Body of pancreas (tissue), 4 donors: Measurements from ENCODE around the gene WNK2. TPM values are rescaled to one million over a fixed set of nuclear protein-coding genes. Genes with fewer than 3 reads are reported as not detected.
"Not testable (repeated sequence)": the region's sequence is repeated elsewhere in the genome, so short reads cannot be mapped to it uniquely, and the experiment has no call there.

Source experiments
- ATAC-seq: fragments of 150-250 bp; one replicate; pipeline ENCODE4 v1.9.1; 2016
- DNase-seq, 4 donors: peaks; one replicate each; pipeline ENCODE4 v3.0.0-alpha.2; 2019
- H3K27ac ChIP-seq, 4 donors: fragments of 200-600 bp; sonication (generic); 1 replicate in 3 of 4; 2 replicates in 1 of 4; pipeline versions ENCODE4 v1.5.1 to v1.6.1; 2016 to 2019; ENCODE audit warnings: mild to moderate bottlenecking in 1 of 4, mixed read lengths in 1 of 4, moderate library complexity in 1 of 4
- H3K27me3 ChIP-seq, 2 donors: fragments of 200-600 bp; sonication (generic); one replicate each; pipeline ENCODE4 v1.6.0; 2016; ENCODE audit warnings: mild to moderate bottlenecking in 1 of 2
- H3K36me3 ChIP-seq, 2 donors: fragments of 200-600 bp; sonication (generic); replicated peaks in 1 of 2; 2 replicates each; pipeline ENCODE4 v1.5.1; 2016; ENCODE audit warnings: low read depth in 2 of 2; ENCODE audit not compliant: insufficient read depth in 1 of 2
- H3K4me1 ChIP-seq: fragments of 200-600 bp; sonication (generic); one replicate; pipeline ENCODE4 v1.6.0; 2016
- H3K4me3 ChIP-seq, 2 donors: fragments of 200-600 bp; sonication (generic); 1 replicate in 1 of 2; 2 replicates in 1 of 2; pipeline ENCODE4 v1.5.1; 2016 to 2019
- H3K9me3 ChIP-seq, 3 donors: fragments of 200-600 bp; sonication (generic); 1 replicate in 2 of 3; 2 replicates in 1 of 3; pipeline ENCODE4 v1.5.1; 2016
- POLR2A ChIP-seq, 3 donors: fragments of 450-650 bp; IDR thresholded peaks; one replicate each; pipeline ENCODE4 v1.6.1; 2016; ENCODE audit warnings: antibody characterized with exemption in 3 of 3, mild to moderate bottlenecking in 2 of 3
- WGBS, 2 donors: methylation state at CpG; one replicate each; pipeline ENCODE4 v1.1.5; 2017; 5-methylcytosine and 5-hydroxymethylcytosine counted together
- intact Hi-C: fragments of 100-400 bp; cut with DNase I; formaldehyde crosslinking; loops from one replicate; pipeline ENCODE4 v1.15.1; 2023
- total RNA-seq, 2 donors: library from RNA; depleted of rRNA; stranded (reverse); fragments of >200 nt; gene quantifications; one replicate each; pipeline ENCODE4 v1.1.0, GENCODE V29; 2016
- TF ChIP-seq, protein P1 (sequence below), 7 experiments: fragments of 450-650 bp in 4 of 7; fragments of 200-600 bp in 3 of 7; sonication (generic) in 3 of 7; IDR thresholded peaks; one replicate each; pipeline ENCODE4 v1.5.1; 2016 to 2019; ENCODE audit warnings: antibody characterized with exemption in 7 of 7

Gene WNK2
- total RNA-seq, 2 donors from 2014 or later = 85.4 to 173 TPM

DNA sequence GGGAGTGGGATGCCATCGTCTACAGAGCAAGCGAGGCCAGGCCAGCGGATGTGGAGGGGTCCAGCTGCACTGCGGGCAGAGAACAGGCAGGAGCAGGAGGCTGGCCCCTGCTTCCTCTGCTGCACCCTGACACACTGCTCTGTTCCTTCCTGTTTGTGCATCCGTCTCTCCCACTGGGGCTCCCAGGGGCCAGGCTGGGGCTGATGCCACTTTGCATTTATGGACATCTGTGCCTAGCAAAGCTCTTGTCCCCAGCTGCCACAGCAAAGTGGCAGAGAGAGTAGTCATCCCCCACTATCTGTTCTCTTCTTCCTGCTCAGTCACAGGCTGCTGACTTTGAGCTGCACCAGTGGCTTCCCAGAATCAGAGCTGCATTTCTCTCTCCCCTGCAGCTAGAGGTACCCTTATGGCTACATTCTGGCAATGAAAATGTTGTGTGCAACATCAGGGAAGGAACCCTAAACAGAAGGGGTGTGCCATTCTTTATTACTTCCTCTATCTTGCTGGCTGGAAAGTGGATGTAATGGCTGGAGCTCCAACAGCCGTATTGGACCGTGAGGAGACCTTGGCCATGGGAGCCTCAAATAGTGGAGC, 45.7 kb upstream of the WNK2 start:
- DNase-seq = no peak
- H3K27ac ChIP-seq = no peak overlapping the region
- TF ChIP-seq, protein P1, sequence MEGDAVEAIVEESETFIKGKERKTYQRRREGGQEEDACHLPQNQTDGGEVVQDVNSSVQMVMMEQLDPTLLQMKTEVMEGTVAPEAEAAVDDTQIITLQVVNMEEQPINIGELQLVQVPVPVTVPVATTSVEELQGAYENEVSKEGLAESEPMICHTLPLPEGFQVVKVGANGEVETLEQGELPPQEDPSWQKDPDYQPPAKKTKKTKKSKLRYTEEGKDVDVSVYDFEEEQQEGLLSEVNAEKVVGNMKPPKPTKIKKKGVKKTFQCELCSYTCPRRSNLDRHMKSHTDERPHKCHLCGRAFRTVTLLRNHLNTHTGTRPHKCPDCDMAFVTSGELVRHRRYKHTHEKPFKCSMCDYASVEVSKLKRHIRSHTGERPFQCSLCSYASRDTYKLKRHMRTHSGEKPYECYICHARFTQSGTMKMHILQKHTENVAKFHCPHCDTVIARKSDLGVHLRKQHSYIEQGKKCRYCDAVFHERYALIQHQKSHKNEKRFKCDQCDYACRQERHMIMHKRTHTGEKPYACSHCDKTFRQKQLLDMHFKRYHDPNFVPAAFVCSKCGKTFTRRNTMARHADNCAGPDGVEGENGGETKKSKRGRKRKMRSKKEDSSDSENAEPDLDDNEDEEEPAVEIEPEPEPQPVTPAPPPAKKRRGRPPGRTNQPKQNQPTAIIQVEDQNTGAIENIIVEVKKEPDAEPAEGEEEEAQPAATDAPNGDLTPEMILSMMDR (IDR thresholded peaks at IDR 0.05) = no peak
- no peak for TF ChIP-seq POLR2A (IDR thresholded peaks at IDR 0.05)
- peaks cover 25% of the 10 kb centered on the region for H3K4me1 ChIP-seq
- ATAC-seq = no peak
- no peaks in the 10 kb centered on the region for H3K27me3 ChIP-seq
- no peaks in the 10 kb centered on the region for H3K9me3 ChIP-seq
- intact Hi-C loops = no loop called here
- no peak overlapping the region for H3K4me3 ChIP-seq
- WGBS, 2 donors = 89 to 95% methylated on average over 4 to 7 of the region's 7 CpGs
- no peaks in the 10 kb centered on the region for H3K36me3 ChIP-seq

DNA sequence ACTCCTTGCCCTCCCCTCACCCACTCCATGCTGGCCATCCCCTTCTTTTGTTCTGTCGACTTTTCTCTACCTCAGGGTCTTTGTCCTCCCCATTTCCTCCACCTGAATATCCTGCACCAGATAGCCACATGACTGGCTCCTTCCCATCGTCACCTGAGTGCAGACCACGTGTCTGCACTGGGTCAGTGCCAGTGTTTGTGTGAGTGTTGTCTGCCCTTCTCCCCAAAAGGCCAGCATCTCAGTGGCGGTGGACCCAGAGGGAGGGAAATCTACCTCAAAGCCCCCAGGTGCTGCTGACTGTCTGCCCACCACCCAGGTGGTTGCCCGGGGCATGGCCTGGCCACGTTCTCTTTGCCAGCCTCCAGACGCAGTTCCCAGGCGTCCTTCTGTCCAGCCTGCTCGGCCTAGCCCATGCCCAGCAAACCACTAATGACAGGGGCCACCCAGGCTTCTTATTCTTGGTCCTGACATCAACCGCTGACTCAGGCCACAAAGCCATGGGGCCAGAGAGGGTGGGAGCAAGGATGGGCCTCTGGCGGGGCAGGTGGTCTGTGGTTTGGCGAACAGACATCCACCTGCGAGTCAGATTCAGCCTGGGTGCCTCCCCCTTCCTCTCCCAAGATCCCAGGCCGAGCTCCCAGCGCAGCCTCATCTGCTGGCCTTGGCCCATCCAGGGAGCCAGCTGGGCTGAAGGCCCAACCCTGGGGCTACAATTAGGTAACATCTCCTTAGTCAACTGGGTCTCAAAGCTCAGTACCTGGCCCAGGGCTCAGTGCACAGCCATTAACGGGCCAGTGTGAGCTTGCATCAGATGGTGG, 44.4 kb upstream of the WNK2 start:
- peaks cover 29% of the 10 kb centered on the region for H3K4me1 ChIP-seq
- no peak overlapping the region for H3K27ac ChIP-seq
- H3K27me3 ChIP-seq = no peaks in the 10 kb centered on the region
- ATAC-seq (no peak), DNase-seq (no peak)
- no peaks in the 10 kb centered on the region for H3K9me3 ChIP-seq
- H3K4me3 ChIP-seq = no peak overlapping the region
- H3K36me3 ChIP-seq = no peaks in the 10 kb centered on the region
- TF ChIP-seq POLR2A (IDR thresholded peaks at IDR 0.05) = no peak
- TF ChIP-seq, protein P1 (IDR thresholded peaks at IDR 0.05) = no peak
- 80 to 88% methylated on average over 5 to 16 of the region's 16 CpGs for WGBS, 2 donors
- intact Hi-C loops = no loop called here

DNA sequence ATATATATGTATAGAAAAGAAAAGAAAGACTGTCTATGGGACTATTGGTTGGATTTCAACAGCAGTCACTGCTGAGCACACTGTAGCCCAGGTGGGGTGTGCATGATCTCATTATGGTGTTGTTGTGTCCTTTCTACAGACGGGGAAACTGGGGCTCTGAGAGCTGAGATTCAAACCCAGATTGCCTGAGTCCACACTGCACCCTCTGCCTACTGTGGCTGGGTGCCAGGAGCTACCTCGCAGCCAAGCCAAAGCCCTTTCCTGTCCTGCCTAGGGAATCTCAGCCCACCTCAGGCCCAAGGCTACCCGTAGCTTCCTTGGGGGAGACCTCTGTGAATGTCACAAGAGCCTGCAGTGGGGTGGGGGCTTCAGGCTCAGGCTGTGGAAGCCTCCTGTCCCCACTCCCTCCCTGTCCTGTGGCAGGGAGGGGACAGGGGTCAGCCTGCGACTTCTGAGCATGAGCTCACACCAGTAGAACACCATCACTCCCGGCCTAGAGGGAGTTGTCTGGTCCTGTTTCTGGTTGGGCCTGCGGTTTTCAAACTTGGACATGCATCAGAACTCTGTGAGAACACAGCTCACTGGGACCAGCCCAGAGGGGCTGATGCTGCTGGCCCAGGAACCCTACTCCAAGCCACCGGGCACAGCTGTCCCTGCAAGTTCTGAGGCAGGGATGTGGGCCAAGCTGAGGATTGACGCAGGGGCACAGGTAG, 42.0 kb upstream of the WNK2 start:
- no peaks in the 10 kb centered on the region for H3K36me3 ChIP-seq
- no peaks in the 10 kb centered on the region for H3K9me3 ChIP-seq
- DNase-seq = no peak
- intact Hi-C loops = no loop called here
- no peaks in the 10 kb centered on the region for H3K27me3 ChIP-seq
- H3K4me3 ChIP-seq = no peak overlapping the region
- 82 to 83% methylated on average over 3 to 8 of the region's 8 CpGs for WGBS, 2 donors
- H3K27ac ChIP-seq = no peak overlapping the region
- no peak for TF ChIP-seq POLR2A (IDR thresholded peaks at IDR 0.05)
- TF ChIP-seq, protein P1 (IDR thresholded peaks at IDR 0.05) = no peak
- ATAC-seq = no peak
- peaks cover 13% of the 10 kb centered on the region for H3K4me1 ChIP-seq

DNA sequence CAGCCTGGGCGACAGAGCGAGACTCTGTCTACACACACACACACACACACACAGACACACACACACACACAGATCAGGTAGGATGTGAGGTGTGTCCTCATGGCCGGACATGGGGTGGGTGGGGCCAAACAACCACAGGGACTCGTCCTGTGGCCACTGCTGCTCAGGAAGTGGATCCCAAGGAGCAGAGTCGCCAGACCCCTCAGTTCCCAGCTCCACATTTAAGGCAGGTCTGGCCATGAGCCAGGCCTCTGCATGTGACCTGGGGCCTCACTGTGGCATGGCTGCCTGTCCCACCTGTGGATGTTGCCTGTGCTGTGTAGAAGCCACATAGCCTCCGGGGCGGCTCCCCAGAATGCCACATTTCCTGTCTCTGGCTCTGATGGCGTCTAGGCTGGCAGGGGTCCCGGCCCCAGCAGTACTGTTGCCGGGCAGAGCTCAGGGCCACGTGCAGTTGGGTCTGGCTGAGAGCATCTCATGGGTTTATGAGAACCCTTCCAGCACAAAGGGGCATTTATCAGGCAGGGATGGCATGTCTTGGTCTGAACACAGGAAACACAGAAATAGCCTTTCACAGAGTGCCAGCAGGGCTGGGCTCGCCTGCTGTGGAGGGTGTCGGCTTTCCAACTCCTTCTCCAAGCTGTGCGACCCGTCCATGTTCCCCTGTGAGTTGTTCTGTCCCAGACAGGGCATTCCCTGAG, 40.0 kb upstream of the WNK2 start:
- intact Hi-C loops = no loop called here
- peak; percentile 36 for ATAC-seq
- Histone ChIP-seq H3K36me3 (no peaks in the 10 kb centered on the region), H3K27me3 (no peaks in the 10 kb centered on the region), H3K4me1 (peaks cover 13% of the 10 kb centered on the region), H3K4me3 (no peak overlapping the region), H3K9me3 (no peaks in the 10 kb centered on the region), H3K27ac (peak overlapping the region in 2 of 4 donors; percentile 20 to 45)
- 51 to 52% methylated on average over 7 to 15 of the region's 15 CpGs for WGBS, 2 donors
- DNase-seq = peak in 2 of 4 donors; percentile 44 to 45
- TF ChIP-seq, protein P1 (IDR thresholded peaks at IDR 0.05) = no peak
- TF ChIP-seq POLR2A (IDR thresholded peaks at IDR 0.05) = no peak

DNA sequence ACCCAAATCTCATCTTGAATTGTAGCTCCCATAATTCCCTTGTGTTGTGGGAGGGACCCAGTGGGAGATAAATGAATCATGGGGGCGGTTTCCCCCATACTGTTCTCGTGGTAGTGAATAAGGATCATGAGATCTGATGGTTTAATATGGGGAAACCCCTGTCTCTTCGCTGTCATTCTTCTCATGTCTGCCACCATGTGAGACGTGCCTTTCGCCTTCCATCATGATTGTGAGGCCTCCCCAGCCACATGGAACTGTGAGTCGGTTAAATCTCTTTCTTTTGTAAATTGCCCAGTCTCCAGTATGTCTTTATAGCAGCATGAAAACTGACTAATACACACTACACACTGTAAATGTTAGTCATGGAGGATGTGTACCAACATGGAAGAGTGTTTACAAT, 37.2 kb upstream of the WNK2 start:
- WGBS, 2 donors = 78 to 84% methylated on average over 6 of the region's 6 CpGs
- H3K4me3 ChIP-seq, ATAC-seq, H3K27me3 ChIP-seq, H3K9me3 ChIP-seq, DNase-seq, H3K36me3 ChIP-seq, H3K27ac ChIP-seq, intact Hi-C loops: not testable (repeated sequence)
- H3K4me1 ChIP-seq = peaks cover 13% of the 10 kb centered on the region
